ENCODE measurements around the gene APOBEC3F.
"Not testable (repeated sequence)": the region's sequence is repeated elsewhere in the genome, so short reads cannot be mapped to it uniquely, and the experiment has no call there.

Gene APOBEC3F

GRCh38 chr22:39066442-39067276, 26.0 kb downstream of the APOBEC3F start:
- H3K4me3 ChIP-seq; H3K9me3 ChIP-seq; H3K36me3 ChIP-seq; DNase-seq; H3K4me1 ChIP-seq; H3K27me3 ChIP-seq; H3K27ac ChIP-seq; intact Hi-C loops (cut with DNase I; ENCODE audit: low total_unique reads): not testable (repeated sequence)

GRCh38 chr22:39068033-39068785, 27.5 kb downstream of the APOBEC3F start:
- intact Hi-C loops (cut with DNase I; ENCODE audit: low total_unique reads) = no loop called here
- Histone ChIP-seq H3K27me3 (no peaks in the 10 kb centered on the region), H3K9me3 (no peaks in the 10 kb centered on the region), H3K27ac (no peak overlapping the region), H3K4me3 (no peak overlapping the region), H3K36me3 (no peaks in the 10 kb centered on the region), H3K4me1 (no peaks in the 10 kb centered on the region)
- DNase-seq = no peak
- TF ChIP-seq CTCF (IDR thresholded peaks at IDR 0.05) = no peak

- Histone ChIP-seq H3K27ac (no peak overlapping the region), H3K36me3 (no peaks in the 10 kb centered on the region), H3K9me3 (no peaks in the 10 kb centered on the region), H3K4me1 (no peaks in the 10 kb centered on the region), H3K27me3 (no peaks in the 10 kb centered on the region), H3K4me3 (no peak overlapping the region)
- no peak for TF ChIP-seq CTCF (IDR thresholded peaks at IDR 0.05)
- no peak for DNase-seq
- intact Hi-C loops (cut with DNase I; ENCODE audit: low total_unique reads) = no loop called here
Observed at GRCh38 chr22:39070186-39070585, 29.5 kb downstream of the APOBEC3F start.

- DNase-seq; H3K27me3 ChIP-seq; intact Hi-C loops (cut with DNase I; ENCODE audit: low total_unique reads): not testable (repeated sequence)
Observed at GRCh38 chr22:39072581-39072981, 31.9 kb downstream of the APOBEC3F start.

GRCh38 chr22:39073981-39074380, 33.3 kb downstream of the APOBEC3F start:
- no peaks in the 10 kb centered on the region for H3K27me3 ChIP-seq
- no peaks in the 10 kb centered on the region for H3K9me3 ChIP-seq
- H3K4me1 ChIP-seq = peaks cover 0 to 10% (median 7%) of the 10 kb centered on the region in 4 donors
- H3K36me3 ChIP-seq = no peaks in the 10 kb centered on the region
- intact Hi-C loops (cut with DNase I; ENCODE audit: low total_unique reads) = no loop called here
- no peak overlapping the region for H3K27ac ChIP-seq
- DNase-seq = no peak
- no peak overlapping the region for H3K4me3 ChIP-seq
- no peak for TF ChIP-seq CTCF (IDR thresholded peaks at IDR 0.05)

More at GRCh38 chr22:39072581-39072981, 31.9 kb downstream of the APOBEC3F start:
- H3K36me3 ChIP-seq, H3K4me1 ChIP-seq, H3K4me3 ChIP-seq, H3K27ac ChIP-seq, H3K9me3 ChIP-seq: not testable (repeated sequence)

GRCh38 chr22:39076155-39077025, 35.7 kb downstream of the APOBEC3F start:
- H3K27me3 ChIP-seq; DNase-seq; intact Hi-C loops (cut with DNase I; ENCODE audit: low total_unique reads); H3K9me3 ChIP-seq: not testable (repeated sequence)
- peaks cover 0 to 10% (median 7%) of the 10 kb centered on the region in 4 donors for H3K4me1 ChIP-seq
- H3K27ac ChIP-seq = peak overlapping the region; percentile 51 to 57
- peak overlapping the region; percentile 50 to 58 for H3K4me3 ChIP-seq
- peaks cover 0 to 13% (median 1%) of the 10 kb centered on the region in 3 donors for H3K36me3 ChIP-seq

GRCh38 chr22:39077026-39077840, 36.6 kb downstream of the APOBEC3F start, which contains the start of gene APOBEC3G:
Gene APOBEC3G (plus strand): TSS chr22:39077275. CDS start chr22:39077362, 87 bp downstream.
- H3K4me1 ChIP-seq = peaks cover 0 to 10% (median 7%) of the 10 kb centered on the region in 4 donors
- H3K36me3 ChIP-seq = peaks cover 0 to 13% (median 7%) of the 10 kb centered on the region in 3 donors
- H3K9me3 ChIP-seq; intact Hi-C loops (cut with DNase I; ENCODE audit: low total_unique reads); H3K27me3 ChIP-seq: not testable (repeated sequence)
- peak within 1 kb of the TSS; percentile 57 to 60 for H3K27ac ChIP-seq
- peak within 1 kb of the TSS; percentile 50 to 58 for H3K4me3 ChIP-seq
- peak; percentile 62 to 74 for DNase-seq

- DNase-seq; H3K9me3 ChIP-seq; H3K27ac ChIP-seq; H3K27me3 ChIP-seq; intact Hi-C loops (cut with DNase I; ENCODE audit: low total_unique reads): not testable (repeated sequence)
- H3K4me3 ChIP-seq = peak overlapping the region in 1 of 2 donors; percentile 58
- peaks cover 0 to 13% (median 7%) of the 10 kb centered on the region in 3 donors for H3K36me3 ChIP-seq
- H3K4me1 ChIP-seq = peaks cover 0 to 10% (median 7%) of the 10 kb centered on the region in 4 donors
Observed at GRCh38 chr22:39077912-39078311, 37.2 kb downstream of the APOBEC3F start.

All from tibial artery (tissue), 4 donors.